Stimulated activated CD8-positive, alpha-beta memory T cell treated with anti-CD3 and anti-CD28 coated beads, Interleukin-4, amount 100 ng/mL, for 48 hours (primary cell): Measurements from ENCODE around the gene UPB1.
A peak's percentile ranks its signal among the peaks of the same experiment; 100 is the strongest.
"Not testable (repeated sequence)": the region's sequence is repeated elsewhere in the genome, so short reads cannot be mapped to it uniquely, and the experiment has no call there.

Experiments used
- DNase-seq: peaks from one replicate; pipeline ENCODE4 v3.0.0-alpha.2; 2020

The UPB1 gene

DNA sequence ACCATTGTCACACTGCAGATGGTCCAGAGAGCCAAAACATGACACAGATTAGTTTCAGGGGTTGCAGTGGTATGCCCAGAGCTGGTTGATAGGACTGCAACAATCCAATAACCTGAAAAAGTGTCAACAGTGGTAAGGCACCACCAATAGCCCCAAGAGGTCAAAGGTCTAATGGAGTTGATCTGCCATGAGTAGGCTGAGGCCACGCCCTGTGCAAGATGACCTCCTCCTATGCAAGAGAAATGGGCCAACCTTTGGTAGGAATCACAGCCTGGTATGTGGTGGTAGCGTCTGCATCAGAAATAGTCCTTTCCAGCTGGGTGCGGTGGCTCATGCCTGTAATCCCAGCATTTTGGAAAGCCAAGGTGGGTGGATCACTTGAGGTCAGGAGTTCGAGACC, 40.2 kb downstream of the UPB1 start:
- DNase-seq: no peak

DNA sequence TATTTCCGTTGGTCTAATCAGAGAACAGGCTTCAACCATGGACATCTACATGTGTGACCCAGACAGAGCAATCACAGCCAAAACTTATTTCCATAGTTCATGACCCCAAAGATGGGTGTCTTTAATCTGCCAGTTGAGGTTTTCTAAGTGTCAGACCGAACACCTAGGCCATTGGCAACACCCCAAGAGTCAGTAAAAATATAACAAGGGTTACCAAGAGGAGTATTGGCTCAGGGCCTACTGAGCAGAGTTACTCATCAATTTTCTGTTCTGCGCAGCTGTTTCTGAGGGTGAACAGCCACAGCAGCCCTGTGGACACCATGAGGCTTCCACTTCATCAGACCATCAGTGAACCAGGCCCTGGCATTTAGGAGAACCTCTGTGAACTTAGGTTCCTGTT, 41.0 kb downstream of the UPB1 start:
- no peak for DNase-seq

DNA sequence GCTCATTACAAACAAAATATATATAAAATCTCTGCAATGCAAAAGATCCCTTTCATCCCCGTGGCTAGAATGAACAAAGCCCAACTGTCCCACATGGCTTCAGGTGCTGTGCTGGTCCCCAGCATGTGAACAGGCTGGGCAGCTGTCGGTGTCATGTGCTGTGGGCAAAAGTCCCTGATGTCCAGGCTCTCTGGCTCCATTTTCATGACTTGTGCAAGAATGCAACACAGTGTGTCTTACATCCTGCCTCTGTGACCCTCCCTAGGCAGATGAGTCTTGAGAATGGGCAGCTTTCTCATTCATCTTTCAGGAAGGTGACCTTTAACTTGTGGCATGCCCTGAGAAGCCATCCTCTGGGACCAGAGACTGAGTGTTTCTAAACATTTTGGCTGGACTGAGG, 45.3 kb downstream of the UPB1 start:
- DNase-seq: no peak

- no peak for DNase-seq
These were observed 46.8 kb downstream of the UPB1 start for GRCh38 chr22:24541681-24542515.

DNA sequence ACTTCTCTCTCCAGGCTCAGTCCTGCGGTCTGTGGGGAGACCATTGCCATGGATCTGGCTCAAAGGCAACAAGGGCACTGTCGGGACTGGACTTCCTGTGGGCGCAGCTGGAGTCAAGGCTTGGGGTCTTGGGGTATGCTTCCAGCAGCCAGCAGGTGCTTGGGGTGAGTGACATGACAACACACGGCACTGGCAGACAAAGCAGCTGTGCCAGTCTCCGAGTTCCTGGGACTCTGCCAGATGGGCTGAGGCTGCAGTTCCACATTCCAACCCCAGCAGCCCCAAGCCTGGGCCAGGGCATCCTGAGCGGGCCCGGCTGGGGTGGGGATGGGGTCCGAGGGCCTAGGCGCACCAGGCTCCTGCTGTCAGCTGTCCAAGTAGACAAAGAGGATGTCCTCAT, 47.5 kb downstream of the UPB1 start:
- DNase-seq: no peak

DNA sequence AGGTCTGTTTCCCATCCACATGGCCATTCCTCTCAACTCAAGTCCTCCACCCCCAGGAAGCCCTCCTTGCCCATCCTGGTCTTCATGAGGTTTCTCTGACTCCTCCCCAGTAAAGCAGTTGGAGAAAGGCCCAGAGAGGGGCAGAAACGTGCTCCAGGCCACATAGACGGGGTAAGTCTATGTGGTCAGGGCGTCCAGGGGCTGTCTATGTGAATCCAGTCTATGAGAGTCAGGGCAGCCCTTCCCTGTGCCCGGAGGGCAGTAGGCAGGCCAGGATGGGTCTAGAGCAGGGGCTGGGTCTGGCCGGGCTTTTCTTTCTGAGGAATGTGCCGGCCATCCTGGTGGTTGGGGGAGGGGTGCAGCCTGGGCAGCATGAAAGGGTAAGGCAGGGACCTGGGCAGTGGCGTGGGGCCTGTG, 48.1 kb downstream of the UPB1 start:
- DNase-seq: no peak

- no peak for DNase-seq
These were observed 48.6 kb downstream of the UPB1 start for GRCh38 chr22:24543679-24544243.

DNA sequence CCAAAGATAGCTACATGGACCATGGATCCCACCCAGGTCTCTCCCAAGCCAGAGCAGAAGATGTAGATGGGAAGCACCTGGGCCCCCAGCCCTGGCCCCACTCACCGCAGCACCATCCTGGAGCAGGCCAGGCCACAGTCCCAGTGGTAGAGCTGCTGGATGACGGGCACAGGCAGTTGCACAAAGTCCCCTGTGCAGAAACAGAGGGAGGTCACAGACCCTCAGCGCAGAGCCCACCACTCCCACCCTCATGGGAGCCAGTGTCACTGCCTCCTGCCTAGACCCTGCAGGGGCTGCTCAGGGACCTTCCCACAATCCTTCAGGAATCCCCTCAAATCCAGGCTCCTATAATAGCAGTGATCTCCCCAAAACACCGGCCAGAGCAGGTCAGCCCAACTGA, 53.7 kb downstream of the UPB1 start:
- no peak for DNase-seq

DNA sequence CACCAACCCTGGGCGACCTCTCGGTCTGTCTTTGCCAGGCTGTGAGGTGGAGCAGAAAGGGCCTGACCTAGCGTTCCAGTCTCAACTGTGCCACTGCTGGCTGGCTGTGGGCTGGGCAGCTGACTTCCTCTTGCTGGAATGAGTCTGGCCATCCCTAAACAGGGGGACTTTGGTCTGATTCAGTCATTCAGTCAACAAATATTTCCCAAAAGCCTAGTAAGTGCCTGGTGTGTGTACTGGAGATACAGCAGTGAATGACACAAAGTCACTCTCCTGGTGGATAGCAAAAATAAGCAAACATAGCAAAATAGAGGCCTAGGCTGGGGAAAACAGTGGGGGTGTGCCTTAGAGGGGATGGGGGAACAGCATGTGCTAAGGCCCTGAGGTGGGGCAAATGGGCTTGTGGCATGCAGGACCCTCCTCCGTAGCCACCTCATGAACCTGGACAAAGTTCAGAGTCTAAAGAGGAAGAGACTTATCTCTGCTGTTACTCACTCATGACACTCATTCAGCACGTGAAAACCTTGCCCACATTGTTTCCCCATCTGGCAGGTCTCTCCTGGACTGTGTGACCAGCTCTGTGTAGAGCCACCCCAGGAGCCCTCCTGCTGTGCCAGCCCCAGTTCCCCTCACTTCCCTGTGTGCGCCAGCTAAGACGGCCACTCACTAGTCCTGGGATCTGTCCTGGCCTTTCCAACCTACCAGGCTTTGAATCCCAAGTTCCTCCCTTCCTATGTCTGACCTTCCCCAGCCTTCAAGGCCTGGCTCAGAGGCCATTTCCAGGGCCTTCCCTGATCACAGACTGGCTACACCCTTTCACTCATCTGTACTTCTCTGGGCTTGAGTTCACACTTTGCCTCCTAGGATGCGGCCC, 55.1 kb downstream of the UPB1 start:
- no peak for DNase-seq

DNA sequence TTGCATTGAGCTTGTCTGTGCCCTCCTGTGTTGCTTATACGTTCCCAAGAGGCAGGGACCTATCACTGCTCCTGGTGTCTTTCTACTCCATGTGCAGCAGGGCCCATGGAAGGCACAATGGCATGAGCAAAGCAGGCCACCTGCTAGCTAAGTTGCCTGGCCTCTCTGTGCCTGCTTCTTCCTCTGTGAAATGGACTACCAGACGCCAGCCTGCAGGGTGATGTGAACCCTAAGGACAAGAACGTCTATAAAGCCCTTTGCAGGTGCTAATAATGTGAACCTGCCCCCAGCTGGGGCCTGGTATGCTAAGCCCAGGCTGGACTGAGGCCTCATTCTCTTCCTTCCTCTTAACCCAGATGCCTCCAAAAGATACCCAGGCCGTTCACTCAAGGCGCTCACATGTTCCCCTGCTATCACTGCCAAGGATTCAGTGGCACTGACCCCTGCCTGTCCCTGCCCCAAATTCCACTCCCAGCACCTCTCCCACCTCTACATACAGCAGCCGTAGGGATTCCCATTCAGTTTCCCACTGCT, 55.8 kb downstream of the UPB1 start:
- DNase-seq: no peak

DNA sequence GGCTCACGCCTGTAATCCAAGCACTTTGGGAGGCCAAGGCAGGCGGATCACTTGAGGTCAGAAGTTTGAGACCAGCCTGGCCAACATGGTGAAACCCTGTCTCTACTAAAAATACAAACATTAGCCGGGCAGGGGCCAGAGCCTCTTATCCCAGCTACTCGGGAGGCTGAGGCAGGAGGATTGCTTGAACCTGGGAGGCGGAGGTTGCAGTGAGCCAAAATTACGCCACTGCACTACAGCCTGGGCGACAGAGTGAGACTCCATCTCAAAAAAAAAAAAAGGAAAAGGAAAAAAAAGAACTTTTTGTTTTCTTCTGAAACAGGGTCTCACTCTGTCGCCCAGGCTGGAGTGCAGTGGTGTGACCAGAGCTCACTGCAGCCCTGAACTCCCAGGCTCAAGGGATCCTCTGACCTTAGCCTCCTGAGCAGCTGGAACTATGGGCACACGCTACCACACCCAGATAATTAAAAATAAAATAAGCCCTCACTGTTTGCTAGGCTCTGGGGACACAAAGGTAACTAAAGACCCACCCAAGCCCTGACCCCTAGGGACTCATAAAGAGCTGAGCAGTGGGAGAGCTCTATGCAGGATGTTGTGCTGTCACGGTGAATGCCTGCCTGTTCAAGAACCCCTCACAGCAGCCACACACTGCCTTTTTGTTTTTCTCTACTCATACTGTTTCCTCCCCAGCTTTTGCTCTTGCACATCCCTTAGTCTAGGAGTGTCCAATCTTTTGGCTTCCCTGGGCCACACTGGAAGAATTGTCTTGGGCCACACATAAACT, 57.6 kb downstream of the UPB1 start:
- not testable (repeated sequence) for DNase-seq

GRCh38 chr22:24553597-24554312, 58.6 kb downstream of the UPB1 start:
- DNase-seq: no peak

DNA sequence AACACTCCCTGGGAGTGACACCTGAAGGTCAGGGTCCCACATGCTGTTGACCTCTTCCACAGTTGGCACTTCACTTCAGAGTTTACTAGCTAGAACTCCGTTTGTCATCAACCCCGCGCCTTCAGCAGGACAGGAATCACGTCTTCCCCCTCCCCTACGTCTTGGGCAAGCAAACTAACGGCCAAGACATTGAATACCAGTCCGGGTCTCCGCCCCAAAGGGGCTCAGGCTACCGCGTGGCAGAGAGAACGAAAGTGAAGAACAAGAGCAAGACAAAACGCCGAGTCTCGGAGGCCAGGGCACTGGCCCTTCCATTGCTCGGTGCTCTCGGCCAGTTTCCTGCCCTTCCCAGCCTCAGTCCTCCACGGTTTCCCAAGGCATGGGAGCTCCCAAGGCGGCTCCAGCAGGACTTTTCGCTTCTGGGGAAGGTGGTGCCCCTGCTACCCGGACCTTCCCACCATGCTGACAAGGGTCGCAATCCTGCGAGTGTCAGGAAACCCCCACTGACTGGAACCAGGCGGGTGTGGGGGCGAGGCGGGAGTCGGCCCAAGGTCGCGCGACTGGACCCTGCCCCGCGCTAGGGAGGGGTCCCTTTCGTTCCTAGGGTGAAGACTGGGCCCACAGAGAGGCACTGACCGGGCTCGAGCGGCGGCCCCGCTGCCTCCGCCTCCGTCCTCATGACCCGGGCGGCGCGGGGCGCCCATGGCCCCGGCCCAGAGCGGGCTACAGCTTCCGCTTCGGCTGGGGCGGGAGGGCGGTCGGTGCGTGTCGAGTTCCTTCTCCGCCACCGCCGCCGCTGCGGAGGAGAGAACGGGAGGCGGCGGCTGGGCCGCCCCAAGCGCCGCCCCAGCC, 59.4 kb downstream of the UPB1 start, which contains the start of gene GUCD1:
GUCD1 (minus strand) TSS at position 826 of the 852 bp plus-strand sequence; CDS start at position 679, 147 bp downstream.
- DNase-seq: peak; percentile 44

DNA sequence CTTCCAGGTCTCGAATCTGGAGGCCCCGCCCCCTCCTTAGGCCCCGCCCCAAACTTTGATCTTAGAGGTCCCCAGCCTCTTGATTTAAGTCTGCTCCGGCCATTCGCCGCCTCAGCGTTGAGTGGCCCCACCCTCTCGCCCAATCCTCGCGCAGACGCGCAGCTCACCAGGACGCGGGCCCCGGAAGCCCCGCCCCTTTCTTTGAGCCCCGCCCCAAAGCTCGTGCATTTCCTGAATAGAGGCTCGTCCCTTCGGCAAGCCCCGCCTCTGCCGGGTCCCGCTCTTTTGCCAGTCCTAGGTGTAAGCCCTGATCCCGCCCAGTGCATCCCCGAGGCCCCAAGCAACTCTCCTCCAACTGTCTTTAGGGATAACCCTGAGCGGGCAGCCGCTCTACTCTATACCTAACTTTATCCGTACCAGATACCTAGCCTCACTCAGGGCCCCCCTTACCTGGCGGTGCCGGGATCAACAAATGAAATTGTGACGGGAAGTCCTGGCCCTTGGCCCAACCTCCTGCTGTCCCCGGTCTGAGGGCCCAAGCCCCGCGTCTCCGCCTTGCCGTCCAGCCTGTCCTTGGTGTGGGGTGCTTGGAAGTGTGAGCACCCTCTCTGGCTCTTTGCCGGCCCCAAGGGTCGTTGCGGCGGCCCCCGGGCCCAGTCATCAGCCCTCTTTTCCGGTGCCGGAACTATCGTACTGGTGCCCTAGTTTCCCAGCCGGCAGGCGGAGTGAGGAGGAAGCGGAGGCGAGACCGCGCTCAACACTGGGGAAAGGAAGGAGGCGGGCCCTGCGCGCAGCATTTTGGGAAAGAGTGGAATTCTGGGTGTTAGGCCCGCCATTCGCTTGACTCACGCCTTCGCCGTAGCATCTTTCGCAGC, 60.3 kb downstream of the UPB1 start, which contains the start of gene SNRPD3:
SNRPD3 (plus strand) TSS at position 835 of the 875 bp plus-strand sequence. CDS start 1,676 bp downstream, outside the sequence.
- peak; percentile 99 for DNase-seq

DNA sequence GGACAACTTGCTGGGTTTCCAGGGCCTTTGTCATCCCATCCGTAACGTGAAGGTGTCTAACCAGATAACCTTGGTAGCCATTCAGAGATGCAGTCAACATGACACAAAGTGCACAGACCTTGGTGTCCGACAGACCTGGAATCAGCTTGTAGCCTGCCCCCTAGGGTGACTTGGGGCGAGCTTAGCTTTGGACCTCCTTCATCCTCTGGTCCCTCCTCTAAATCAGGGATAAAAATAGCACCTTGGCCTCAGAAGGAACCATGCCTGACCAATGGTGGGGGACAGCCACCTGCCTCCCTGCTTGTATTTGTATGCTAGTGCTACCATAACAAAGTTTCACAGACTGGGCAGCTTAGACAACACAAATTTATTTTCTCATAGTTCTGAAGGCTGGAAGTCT, 64.3 kb downstream of the UPB1 start:
- no peak for DNase-seq

DNA sequence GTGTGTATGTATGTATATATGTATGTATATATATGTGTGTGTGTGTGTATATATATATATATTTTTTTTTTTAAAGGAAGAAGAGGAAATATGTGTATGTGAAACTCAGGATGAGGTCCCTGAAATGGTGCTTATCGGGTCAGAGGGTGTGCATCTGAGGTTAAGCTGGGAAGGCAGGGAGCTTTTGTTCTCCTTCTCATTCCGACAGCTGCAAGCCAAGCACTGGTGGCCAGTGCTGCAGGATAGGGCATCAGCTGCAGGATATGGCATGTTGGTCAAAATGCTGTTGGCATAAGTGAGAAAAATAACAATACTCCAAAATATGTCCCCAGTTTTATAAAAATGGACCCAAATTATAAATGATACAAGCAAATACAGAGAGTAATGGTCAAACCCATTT, 68.1 kb downstream of the UPB1 start:
- DNase-seq: no peak

DNA sequence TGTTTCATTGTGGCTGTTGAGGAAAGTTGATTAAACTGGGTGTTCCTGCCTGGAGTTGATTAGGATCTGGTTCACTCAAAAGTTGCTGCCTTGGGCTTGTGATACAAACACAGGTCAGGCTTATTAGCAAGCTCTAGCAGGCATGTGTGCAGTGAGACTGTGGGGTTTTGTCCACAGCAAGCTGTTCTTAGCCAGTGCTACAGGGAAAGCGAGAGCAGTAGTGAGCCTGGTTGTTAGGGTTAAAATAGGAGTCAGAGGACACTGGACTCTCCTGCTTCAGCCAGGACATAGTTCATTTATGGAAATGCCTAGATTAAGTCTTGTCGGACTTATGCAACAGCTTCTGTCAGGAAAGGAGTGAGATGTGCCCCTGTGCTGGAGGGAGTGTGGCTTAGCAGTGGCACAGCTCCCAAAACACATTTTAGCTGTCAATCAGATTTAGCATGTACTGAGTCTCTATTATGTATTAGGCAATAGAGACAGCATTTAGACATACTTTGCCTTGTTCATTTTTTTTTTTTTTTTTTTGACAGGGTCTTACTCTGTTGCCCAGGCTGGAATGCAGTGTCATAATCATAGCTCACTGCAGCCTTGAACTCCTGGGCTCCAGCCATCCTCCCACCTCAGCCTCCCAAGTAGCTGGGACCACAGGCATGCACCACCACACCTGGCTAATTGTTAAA, 69.4 kb downstream of the UPB1 start:
- DNase-seq: no peak

- no peak for DNase-seq
These were observed 69.9 kb downstream of the UPB1 start for GRCh38 chr22:24565077-24565476.
